Cerebellar cortex (tissue), 1 donor: ENCODE measurements around the gene CCL3.
"Not testable (repeated sequence)": the region's sequence is repeated elsewhere in the genome, so short reads cannot be mapped to it uniquely, and the experiment has no call there.

ENCODE experiments used
- DNase-seq: peaks from one replicate; pipeline ENCODE4 v3.0.0-alpha.2; 2015; ENCODE audit warnings: low spot score

The CCL3 gene

DNA sequence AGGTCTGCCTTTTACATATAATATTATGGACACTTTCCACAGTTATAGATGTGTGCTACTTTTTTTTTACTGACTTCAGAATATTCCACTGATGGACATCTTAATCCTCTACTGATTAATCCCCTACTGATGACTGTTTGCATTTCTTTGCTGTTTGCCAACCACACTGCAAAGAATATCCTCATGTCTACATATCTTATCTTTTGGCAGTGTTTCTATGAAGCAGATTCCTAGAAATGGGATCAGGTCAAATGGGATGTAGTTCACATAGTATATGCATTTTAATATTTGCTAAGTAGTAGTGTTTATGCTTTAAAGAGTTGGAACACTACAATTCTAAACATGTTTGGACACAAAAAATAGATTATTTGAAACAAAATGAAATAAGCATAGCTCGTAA, 3.2 kb downstream of the CCL3 start:
- DNase-seq, result no peak

DNA sequence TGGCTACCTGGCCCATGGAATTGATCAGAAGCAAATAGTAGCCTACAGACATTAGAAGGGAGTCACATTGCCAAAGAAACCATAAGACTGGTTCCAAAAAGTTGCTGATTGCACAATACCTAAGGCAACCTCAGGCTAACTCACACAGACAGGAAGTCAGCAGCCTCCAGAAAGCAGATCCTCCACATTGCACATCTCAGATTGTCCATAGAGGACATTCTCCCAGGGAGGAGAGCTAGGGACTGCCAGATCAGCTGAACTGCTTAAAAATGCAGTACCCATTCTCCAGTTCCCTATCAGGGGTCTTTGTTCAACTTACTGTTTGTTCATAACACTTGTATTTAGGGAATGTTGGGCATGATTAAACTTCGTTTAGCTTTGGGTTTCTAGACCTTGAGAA, 4.2 kb downstream of the CCL3 start:
- DNase-seq, result no peak

DNA sequence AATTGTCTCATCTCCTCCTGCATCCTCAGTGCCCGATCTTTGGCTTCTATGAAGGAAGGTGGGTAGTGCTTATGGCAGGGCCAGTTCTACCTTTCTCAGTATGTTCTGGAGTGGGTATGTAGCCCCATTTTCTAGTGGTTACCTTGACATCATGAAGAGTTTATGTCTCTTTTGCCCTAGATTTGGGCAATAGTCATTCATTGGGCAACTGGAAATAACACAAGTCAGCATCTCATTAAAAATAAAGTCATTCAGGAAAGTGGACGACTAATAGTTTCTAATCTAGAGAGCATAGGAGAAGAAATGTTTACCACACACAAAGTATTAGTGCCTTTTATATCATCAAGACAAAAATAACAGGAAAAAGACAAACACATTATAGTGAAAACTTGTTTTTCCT, 6.3 kb downstream of the CCL3 start:
- not testable (repeated sequence) for DNase-seq

DNA sequence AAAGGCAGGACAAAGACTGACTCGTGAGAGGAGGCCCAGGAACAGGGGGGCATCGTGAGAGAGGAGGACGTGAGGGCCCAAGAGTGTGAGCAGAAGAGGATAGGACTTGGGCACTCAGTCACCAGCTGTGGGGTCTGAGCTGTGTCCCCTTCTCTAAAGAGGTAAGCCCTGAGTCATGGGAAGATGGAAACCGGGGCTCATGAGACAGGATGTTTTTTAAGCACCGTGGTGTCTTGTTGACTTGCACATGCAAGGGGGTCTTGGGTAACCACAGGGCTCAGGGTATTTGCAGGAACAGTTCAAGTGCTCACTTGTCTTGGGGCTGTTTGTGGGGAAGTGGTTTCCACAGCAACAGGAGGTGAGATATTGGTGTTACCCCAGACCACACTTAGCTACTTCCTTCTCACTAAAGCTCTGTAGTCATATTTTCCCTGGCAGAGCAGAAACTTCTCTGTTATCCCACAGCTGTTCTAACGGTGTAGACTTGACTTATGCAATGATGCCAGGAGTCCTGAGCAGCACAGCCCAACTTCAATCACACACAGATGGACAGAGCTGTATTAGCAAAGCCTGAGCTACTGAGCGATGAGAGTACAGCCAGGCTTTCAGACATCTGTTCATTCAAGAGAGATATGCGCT, 7.3 kb downstream of the CCL3 start:
- not testable (repeated sequence) for DNase-seq

DNA sequence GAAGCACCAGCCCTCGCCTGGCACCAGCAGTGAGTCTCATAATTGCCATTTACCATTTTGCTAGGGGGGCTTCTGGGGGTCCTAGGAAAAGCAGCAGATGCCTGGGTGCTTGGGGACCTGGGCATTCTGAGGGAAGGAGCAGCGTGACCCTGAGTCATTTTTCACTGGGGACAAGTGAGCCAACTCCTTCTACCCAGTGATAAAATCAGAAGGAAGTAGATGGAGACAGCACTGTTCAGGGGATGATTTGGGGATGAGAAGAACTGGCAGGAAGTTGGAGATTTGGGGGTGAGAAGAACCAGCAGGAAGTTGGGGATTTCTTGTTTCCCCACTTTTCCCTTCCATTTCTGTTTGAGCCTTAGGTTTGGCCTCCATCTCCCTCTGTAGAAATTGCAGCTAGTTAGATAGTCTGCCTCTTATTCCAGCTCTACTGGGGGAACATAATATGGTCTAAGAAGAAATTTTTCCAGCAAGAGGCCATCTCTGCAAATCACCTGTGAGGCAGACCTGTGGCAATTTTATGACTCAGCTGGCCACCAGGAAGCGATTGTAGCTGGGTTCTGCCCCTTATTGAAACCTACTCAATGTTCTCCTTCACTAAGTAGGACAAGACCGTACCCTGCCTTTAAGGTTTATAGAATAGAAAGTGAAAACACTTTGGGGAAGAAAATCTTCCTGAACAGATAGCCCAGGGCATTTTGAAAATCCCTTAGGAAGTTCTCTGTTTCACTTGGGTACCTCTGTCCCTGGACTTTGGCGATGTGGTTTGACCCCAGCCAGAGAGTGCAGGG, 8.1 kb downstream of the CCL3 start:
- not testable (repeated sequence) for DNase-seq

DNA sequence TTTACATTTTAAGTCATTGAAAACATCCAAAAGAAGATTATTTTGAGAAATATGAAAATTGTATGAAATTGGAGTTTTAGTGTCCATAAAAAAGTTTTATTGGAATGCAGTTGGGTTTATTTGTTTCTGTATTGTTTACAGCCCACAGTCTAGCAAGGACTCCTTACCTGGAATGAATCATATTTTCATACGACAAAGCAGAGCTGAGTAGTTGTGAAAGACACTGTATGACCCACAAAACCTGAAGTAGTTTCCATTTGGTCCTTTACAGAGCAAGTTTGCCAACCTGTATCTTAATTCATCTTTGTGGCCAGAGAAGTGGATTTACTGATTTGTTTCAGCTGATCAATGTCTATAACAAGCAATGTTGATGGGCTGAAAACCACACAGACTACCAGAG, 15.6 kb downstream of the CCL3 start:
- DNase-seq, result no peak

DNA sequence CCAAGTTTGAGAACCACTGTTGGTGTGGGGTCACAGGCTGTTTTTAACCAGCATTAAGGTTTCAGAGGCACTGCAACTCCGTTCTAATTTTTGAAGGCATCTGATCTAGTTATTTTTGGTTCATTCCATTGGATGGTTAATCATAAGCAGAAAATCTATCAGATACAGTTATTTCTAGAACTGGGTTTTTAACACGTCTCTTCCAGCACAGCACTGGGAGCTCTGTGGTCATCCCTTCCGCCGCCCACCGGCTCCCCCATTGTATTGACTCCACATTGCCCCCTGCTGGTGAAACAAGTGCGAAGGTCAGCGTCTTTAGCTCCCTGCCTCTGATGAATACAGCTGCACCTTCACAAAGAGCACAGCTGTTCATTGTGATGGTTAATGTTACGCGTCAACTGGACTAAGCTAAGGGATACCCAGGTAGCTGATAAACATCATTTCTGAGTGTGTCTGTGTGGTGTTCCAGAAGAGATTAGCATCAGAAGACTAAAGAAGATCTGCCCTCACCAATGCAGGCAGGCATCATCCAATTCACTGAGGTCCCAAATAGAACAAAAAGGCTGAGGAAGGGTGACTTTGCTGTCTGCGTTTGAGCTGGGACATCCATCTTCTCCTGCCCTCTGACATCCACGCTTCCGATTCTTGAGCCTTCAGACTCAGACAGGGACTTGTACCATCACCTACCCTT, 17.4 kb downstream of the CCL3 start:
- DNase-seq, result peak; percentile 34

DNA sequence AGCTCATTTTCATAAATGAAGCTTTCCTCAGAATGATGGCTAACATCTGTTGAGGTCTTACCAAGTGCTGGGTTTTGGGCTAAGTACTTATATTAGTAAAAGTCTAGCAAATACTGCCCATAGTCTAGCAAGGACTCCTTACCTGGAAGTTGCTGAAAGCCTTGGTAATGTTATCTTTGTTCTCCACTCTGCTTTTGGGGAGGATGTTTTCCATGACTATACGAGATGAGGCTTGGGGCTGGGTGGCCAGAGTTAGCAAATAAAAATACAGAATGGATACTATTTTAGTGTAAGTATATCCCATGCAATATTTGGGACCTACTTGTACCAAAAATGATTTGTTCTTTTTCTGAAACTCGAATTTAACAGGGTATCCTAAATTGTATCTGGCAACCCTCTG, 18.2 kb downstream of the CCL3 start:
- no peak for DNase-seq

DNA sequence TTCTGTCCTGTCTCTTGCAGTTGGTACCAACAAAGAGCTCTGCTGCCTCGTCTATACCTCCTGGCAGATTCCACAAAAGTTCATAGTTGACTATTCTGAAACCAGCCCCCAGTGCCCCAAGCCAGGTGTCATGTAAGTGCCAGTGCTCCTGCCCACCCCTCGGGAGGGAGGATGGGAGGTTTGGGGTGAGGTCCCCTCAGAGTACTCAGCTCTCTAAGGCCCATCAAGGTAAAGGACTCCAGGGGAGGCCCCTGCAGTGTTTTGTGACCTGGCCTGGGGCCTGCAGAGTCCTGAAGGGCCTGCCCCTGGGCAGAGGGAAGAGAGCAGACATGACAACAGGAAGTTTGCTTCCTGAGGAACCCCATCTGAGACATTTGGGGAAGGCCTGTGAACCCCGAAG, 19.5 kb downstream of the CCL3 start:
- DNase-seq, result no peak

DNA sequence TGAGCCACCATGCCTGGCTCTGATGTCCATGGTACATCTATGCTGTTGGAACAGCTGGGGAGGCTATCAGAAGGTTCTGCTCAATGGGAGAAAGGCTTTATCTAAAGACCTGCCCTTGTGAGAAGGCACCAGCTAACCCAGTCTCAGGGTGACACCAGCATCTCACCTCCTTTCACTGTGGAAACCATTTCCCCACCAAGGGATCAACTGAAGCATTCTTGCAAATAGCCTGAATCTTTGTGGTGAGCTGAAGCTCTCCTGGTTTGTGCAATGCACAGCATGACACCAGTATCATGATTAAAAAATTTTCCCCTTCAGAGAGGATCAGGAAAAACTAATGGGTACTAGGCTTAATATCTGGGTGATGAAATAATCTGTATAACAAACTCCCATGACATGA, 20.8 kb downstream of the CCL3 start:
- no peak for DNase-seq

DNA sequence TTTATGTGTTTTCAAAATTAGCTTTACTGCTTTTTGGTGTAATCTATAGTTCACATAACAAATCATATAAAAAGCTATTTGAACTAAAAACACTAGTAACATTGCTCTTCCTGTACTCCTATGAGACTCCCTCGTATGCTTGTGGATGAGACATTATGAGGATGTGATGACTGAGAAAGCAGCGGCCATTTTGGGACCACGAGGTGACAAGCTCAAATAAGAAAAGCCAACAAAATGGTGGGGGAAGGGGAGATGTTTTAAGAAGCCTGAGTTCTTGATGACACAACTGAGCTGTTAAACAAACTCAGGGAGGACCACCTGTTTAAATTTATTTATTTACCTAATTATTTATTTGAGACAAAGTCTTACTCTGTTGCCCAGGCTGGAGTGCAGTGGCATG, 21.4 kb downstream of the CCL3 start:
- no peak for DNase-seq

DNA sequence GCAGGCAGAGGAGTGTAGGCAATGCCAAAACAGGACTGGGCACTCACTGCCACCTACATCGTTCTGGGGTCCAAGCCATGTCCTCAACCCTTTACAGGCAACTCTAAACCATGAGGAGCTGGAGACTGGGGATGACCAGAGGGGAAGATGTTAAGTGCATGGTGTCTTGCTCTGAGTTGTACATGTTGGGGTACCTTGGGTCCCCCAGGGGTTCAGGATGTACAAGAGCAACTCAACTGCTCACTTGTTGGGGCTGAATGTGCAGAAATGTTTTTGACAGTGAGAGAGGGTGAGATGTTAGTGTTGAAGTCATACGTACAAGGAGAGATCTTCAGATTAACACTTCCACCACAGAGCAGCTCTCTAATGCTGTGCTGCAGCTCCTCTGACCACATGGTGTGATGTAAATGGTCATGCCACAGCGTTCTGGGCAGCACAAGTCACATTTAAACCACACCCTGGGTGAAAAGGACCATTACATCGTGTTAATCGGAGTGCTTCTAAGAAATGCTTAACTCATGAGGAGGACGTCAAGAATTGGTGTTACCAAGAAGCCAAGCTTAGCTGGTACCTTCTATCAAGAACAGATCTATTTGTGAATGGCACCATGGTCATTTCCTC, 23.5 kb downstream of the CCL3 start:
- DNase-seq, result no peak

DNA sequence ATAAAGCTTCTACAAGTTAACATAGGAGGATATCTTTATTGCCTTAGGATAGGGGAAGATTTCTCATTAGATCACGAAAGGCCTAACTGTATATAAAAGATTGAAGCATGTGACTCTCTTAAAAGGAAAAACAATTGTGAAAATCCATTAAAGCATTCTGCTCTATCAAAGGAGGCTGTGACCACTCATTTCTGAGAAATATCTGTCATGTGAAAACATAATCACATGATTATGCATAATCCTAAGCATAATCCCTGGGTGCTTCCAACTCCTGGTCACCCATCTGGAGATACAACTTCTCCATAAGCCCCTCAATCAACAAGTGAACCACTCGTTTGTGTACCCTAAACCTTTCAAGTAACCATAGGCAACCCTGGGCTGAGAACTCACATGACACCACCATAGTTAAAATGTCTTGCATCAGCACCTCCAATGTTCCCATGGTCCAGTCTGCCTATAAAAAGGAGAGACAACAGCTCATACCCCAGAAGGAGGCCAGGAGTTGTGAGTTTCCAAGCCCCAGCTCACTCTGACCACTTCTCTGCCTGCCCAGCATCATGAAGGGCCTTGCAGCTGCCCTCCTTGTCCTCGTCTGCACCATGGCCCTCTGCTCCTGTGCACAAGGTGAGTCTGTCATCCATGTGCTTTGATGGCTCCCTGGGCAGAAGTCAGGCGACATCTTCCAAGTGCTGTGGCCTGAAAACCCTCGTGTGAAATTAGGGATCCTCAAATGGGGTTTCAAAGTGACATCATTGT, 26.0 kb downstream of the CCL3 start, which contains the start of gene CCL18:
Gene CCL18, plus strand, starts transcription at position 487 of the 756 bp plus-strand sequence. Its CDS starts 71 bp downstream, at position 558.
- DNase-seq, result no peak

DNA sequence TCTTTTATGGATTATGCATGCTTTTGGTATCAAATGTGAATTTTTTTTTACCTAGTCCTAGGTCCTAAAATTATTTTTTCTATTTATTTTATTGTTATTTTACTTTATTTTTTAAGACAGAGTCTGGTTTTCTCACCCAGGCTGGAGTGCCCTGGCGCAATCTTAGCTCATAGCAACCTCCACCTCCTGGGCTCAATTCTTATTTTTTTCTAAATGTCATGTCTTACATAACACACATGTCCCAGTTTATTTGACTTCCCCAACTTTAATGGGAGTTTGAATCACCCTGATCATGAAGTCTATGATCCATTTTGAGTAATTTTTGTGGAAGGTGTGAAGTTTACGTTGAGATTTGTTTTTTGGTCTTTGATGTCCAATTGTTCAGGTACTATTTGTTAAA, 29.1 kb downstream of the CCL3 start:
- no peak for DNase-seq

DNA sequence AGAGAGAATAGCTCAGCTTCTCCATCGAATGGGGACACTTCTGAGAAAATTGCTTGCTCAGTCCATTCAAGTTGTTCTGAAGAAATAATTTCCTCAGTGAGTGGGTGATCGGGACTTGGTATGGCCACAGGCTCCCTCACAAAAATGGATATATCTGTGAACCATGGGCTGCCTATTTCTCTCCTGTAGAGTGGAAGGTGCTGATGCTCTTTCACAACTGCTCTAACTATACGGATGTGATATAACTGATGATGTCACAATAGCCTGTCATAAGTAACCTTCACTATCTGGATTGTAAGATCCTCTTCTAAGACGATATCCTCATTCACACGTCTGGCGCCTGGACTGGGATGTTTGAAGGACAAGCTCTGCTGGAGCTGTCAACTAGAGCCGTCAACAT, 30.5 kb downstream of the CCL3 start:
- no peak for DNase-seq

DNA sequence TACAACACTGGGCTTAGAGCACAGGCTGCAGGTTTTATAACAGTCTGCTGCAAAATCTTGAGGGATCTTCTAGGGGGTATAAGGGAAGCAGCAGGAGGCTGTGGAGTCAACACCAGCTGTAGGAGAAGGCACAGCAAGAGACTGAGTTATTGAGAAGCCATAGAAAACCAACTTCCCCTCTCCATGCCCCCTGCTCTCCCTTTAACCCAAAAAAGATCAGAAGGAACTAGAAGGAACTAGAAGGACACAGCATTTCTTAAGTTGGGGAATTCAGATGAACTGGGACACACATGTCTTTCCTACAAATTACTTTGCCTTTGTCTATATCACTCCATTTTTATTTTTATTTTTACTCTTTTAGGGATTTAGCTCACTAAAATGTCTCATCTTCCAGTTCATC, 32.0 kb downstream of the CCL3 start:
- DNase-seq, result no peak

DNA sequence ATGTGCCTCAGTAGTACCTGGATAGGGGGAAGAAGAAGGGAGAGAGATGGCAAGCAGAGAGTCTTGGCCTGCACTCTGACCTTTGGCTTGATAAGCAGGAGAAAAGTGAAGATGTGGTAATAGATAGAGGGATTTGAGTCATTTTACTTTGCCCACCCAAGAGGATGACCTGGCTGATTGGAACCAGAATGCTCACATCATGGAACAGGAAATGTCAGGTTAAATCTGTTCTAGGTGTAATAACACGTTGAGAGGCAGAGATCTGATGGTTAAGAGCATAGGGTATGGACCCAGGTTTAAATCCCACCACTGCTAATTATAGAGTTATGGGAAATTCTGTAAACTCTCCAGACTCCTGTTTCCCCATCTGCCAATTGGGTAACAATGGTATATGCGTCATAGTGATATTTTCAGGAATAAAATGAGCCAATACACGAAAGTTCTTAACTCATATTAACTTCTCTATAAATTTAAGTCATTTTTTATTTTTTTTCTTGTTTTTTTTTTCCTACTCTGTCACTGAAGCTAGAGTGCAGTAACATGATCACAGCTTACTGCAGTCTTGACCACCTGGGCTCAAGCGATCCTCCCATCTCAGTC, 33.9 kb downstream of the CCL3 start:
- no peak for DNase-seq

DNA sequence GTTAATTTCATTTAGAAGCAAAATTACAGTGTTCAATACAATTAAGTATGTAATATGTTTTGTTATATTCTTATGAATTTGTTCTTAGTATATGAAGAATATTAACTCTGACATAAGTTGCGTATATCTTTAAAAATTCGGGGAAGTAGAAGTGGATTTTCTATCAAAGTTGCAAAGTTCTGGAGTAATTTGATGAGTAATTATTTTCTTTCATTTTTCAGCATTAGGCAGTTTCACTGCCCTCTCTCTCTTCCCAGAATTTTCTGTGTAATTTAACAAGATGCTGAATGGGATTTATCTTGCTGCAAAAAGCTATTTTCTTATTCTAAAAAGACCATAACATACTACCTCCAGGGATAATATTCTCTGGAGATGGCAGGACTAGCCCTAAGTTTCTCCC, 34.8 kb downstream of the CCL3 start:
- DNase-seq, result no peak

DNA sequence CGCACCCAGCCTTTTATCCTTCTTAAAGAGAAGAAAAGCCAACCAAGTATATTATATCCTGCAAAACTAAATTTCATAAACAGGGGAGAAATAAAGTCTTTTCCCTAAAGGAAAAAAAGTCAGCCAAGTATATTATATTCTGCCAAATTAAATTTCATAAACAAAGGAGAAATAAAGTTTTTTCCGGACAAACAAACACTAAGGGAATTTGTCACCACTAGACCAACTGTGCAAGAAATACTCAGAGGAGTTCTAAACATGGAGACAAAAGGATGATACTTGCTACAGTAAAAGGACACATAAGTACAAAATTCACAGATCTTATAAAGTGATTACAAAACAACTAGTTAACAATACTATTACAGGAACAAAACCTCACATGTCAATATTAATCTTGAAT, 40.3 kb downstream of the CCL3 start:
- DNase-seq, result no peak

DNA sequence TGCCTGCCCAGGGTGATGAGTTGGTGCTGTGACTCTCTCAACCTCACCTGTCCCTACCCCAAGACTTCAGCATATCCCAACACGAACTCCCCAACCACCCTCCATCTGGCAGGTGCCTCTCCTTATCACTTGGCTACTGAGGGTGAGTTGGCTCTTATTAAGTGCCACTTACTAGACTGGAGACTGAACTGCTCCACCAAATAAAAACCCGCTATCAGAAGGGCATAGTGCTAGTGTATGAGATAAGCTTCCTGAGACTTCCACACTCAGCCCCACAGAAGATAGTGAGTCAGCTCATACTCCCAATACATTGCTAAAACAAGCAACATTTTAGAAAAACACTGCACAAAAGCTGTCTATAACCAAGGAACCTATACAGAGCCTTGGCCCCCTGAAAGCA, 41.9 kb downstream of the CCL3 start:
- no peak for DNase-seq
